ENCODE data around the gene WDR13.
"Not testable (repeated sequence)": the region's sequence is repeated elsewhere in the genome, so short reads cannot be mapped to it uniquely, and the experiment has no call there.

WDR13 gene

DNA sequence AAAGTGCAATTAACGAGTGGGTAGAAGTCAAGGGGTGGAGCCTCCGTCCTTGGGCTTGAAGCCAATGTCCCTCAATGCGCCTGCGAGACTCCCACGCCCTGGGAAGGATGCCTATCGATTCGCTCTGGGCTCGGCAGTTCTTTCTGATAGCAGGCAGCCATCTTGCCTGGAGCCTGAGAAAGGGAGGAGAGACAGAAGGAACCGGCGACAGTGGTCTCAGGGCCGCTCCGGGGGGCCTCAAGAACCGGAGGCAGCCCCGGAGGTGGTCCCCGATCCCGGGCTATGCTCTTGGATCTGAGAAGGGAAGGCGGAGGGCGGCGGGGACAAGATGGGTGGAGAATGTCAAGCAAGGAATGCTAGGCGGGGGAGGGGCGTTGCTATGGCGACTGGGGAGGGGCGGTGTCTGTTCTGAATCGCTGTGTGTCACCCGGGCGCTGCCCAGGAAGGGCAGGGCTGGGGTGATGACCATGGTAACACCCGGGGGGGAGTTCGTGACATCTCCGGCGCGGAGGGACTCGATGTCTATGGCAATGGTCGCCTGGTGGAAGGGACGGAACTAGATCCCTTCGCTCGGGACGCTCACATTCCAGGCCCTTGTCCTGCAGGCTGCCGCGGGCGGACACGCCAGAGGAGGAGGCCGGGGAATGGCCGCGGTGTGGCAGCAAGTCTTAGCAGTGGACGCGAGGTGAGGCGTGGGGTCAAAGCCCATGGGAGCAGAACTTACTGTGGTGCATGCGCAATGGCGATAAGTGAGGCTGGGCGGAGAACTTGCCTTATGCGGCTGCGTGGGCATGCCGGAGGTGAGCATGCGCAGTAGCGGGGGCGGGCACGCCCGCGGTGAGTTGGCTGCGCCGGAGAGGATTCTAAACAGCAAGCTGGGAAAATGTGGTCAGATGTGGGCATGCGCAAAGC is at the start of gene WDR13:
WDR13 (plus strand) TSS at position 140 of the 912 bp plus-strand sequence; CDS start at position 645, 505 bp downstream.
- peak; percentile 65 to 83 for DNase-seq (ENCODE audit: low read depth in 1 of 2, low spot score in 1 of 2)

DNA sequence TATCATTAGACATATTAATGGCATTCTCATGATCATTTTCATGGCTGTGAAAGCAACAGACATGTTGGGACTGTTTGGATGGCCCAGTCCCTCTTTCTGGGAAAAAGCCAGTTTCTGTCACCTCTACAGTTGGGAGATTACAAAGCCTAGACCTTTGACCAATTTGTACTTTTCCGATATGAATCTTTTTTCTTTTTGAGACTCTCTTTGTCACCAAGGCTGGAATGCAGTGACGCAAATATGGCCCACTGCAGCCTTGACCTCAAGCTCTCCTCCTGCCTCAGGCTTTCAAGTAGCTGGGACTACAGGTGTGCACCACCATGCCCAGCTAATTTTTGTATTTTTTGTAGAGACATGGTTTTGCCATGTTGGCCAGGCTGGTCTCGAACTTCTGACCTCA is 48.4 kb upstream of the WDR13 start:
- DNase-seq (ENCODE audit: low read depth in 1 of 2, low spot score in 1 of 2), result no peak

DNA sequence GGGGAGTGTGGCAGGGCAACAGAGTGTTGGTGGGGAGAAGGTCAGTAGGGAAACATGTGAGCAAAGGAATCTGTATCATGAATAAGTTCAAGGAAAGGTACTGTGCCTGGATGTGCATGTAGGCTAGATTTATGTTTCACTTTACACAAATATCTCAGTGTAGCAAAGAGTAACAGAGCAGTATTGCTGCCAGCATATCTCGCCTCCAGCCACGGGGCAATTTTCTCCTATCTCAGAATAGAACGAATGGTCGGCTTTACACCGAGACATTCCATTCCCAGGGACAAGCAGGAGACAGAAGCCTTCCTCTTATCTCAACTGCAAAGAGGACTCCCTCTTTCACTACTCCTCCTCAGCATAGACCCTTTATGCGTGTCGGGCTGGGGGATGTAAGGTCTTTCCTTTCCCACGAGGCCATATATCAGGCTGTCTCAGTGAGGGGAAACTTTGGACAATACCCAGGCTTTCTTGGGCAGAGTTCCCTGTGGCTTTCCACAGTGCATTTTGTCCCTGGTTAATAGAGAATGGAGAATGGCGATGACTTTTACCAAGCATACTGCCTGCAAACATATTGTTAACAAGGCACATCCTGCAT is 41.5 kb upstream of the WDR13 start:
- not testable (repeated sequence) for DNase-seq (ENCODE audit: low read depth in 1 of 2, low spot score in 1 of 2)

- DNase-seq (ENCODE audit: low read depth in 1 of 2, low spot score in 1 of 2), result no peak
Observed at GRCh38 chrX:48558271-48558670, 39.0 kb upstream of the WDR13 start.

DNA sequence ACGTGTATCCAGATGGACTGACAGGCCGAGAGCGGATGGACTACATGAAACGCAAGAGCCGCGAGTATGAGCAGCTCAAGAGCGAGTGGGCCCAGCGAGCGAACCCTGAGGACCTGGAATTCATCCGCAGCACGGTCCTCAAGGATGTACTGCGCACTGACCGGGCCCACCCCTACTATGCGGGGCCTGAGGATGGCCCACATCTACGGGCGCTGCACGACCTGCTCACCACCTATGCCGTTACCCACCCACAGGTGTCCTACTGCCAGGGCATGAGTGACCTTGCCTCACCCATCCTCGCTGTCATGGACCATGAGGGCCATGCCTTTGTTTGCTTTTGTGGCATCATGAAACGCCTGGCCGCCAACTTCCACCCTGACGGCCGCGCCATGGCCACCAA is 37.7 kb upstream of the WDR13 start:
- DNase-seq (ENCODE audit: low read depth in 1 of 2, low spot score in 1 of 2), result no peak

DNA sequence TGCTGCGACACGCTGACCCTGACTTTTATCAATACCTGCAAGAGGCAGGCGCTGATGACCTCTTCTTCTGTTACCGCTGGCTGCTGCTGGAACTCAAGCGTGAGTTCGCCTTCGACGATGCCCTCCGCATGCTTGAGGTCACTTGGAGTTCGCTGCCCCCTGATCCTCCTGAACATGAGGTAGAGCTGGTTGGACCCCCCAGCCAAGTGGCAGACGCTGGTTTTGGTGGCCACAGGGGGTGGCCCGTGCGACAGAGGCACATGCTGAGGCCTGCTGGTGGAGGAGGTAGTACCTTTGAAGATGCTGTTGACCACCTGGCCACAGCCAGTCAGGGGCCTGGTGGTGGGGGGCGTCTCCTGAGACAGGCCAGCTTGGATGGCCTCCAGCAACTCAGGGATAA is 37.2 kb upstream of the WDR13 start:
- no peak for DNase-seq (ENCODE audit: low read depth in 1 of 2, low spot score in 1 of 2)

- DNase-seq (ENCODE audit: low read depth in 1 of 2, low spot score in 1 of 2), result no peak
Observed at GRCh38 chrX:48560681-48561080, 36.6 kb upstream of the WDR13 start.

DNA sequence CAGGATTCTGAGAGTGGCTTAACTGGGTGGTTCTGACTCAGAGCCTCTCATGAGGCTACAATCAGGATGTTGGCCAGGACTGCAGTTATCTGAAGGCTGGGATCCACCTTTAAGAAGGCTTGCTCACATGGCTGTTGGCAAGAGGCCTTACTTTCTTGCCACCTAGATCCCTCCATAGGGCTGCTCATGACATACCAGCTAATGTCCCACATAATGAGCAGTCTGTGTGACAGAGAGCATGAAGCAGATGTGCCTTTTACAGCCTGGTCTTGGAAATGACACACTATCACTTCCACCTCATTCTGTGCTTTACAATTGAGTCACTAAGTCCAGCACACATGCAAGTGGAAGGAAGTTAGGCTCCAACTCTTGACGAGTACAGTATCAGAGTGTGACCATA is 27.3 kb upstream of the WDR13 start:
- no peak for DNase-seq (ENCODE audit: low read depth in 1 of 2, low spot score in 1 of 2)

DNA sequence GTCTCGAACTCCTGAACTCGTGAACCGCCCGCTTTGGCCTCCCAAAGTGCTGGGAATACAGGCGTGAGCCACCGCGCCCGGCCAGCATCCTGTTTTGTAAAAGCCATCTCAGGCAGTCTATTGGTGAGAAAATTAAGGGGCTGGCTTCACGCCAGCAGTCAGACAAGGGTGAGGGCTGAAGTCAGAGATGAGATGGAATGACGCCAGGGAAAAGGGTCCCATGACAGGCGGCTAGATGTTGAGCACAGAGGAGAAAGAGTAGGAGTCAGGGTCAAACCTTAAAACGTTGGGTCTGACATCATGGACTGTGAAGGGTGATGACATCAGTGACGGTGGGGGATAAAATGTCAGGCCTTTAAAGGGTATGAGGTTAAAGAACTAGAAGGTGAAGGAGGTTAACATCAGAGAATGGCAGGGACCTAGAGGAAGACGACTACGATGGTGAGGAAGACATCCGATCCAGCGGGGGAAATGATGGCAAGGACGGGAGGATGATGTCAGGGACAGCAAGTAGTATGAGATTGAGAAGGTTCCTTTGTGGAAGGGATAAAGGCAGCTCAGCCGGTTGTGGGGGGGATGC is 23.5 kb upstream of the WDR13 start:
- no peak for DNase-seq (ENCODE audit: low read depth in 1 of 2, low spot score in 1 of 2)

GRCh38 chrX:48574270-48575266 is 22.7 kb upstream of the WDR13 start, which contains the start of gene RBM3:
Gene RBM3, plus strand, starts transcription at chrX:48574484. Its CDS starts 697 bp downstream, at chrX:48575181.
- peak; percentile 74 to 86 for DNase-seq (ENCODE audit: low read depth in 1 of 2, low spot score in 1 of 2)

DNA sequence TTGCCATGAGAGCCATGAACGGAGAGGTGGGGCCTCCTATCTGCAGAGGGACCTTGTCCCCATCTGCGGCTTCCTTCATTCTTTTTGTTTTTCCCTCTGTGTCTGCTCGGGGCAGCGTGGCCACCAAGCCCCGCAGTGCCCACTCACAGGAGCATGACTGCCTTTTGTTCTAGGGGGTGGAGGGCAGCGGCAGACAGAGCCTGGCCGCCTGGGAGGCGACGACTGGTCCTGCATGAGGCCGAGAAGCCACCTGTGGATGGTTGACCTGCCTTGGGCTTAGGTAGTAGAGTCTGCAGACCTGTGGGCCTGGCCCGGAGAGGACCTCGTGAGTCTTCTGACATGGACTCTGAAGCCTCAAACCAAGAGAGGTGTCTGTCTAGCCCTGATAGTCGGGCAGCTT is 21.6 kb upstream of the WDR13 start:
- DNase-seq (ENCODE audit: low read depth in 1 of 2, low spot score in 1 of 2), result no peak

- no peak for DNase-seq (ENCODE audit: low read depth in 1 of 2, low spot score in 1 of 2)
Observed at GRCh38 chrX:48576108-48576507, 21.2 kb upstream of the WDR13 start.

GRCh38 chrX:48578661-48579128 is 18.6 kb upstream of the WDR13 start:
- no peak for DNase-seq (ENCODE audit: low read depth in 1 of 2, low spot score in 1 of 2)

GRCh38 chrX:48579259-48579658 is 18.0 kb upstream of the WDR13 start:
- no peak for DNase-seq (ENCODE audit: low read depth in 1 of 2, low spot score in 1 of 2)

GRCh38 chrX:48580662-48581061 is 16.6 kb upstream of the WDR13 start:
- DNase-seq (ENCODE audit: low read depth in 1 of 2, low spot score in 1 of 2), result no peak

GRCh38 chrX:48584698-48585097 is 12.6 kb upstream of the WDR13 start:
- no peak for DNase-seq (ENCODE audit: low read depth in 1 of 2, low spot score in 1 of 2)

- DNase-seq (ENCODE audit: low read depth in 1 of 2, low spot score in 1 of 2), result no peak
Observed at GRCh38 chrX:48589482-48590162, 7.7 kb upstream of the WDR13 start.

- DNase-seq (ENCODE audit: low read depth in 1 of 2, low spot score in 1 of 2), result no peak
Observed at GRCh38 chrX:48590203-48591103, 6.8 kb upstream of the WDR13 start.

DNA sequence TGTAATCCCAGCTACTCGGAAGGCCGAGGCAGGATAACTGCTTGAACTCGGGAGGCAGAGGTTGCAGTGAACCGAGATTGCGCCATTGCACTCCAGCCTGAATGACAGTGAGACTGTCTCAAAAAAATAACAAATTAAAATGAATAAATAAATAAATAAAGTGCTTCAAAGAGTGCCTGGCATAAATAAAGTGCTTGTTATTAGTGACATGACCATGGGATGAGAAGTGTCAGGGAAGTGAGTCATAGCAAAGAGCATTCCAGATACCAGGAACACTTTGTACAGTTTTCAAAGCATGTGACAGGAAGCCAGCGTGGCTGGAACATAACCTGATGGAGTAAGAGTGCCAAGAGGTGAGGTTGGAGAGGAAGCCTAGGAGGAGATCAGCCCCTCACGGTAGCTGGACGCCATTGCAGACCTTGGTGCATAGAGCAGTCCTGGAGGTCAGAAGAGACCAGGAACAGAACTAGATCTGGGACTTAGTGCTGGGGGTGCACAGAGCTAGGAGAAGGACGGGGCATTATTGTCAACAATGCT is 6.0 kb upstream of the WDR13 start:
- no peak for DNase-seq (ENCODE audit: low read depth in 1 of 2, low spot score in 1 of 2)

Data from activated CD4-positive, alpha-beta T cell treated with anti-CD3 and anti-CD28 coated beads, Interleukin-2, amount 50 U/mL, for 24 hours (primary cell).